Measurements from ENCODE around the gene DAGLA.
"Not testable (repeated sequence)": the region's sequence is repeated elsewhere in the genome, so short reads cannot be mapped to it uniquely, and the experiment has no call there.

Gene DAGLA

DNA sequence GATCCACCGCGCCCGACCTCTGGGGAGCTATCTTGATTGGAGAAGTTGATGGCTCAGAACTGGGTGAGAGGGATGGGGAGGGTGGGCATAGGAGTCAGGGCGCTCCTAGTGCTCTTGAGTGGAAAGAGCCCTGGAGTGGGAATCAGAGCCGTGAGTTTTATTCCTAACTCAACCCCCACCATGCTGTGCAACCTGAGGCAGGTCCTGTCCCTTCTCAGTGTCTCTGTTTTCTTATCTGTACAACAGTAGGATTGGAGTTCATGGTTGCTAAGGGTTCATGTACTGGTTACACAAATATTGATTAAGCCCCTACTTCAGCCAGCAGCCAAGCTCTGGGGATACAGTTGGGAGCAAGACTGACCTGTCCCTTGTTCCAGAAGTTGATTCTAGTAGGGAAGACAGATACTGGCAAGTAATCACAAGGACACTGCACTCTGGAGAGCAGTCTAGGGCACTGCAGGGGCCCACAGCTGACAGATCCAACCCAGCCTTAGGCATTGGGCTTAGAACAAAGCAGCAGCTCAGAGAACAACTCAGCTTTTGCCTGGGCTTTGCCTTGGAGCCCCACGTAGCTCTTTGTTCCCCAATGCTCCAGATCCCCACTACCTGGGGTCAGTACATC lies 12.4 kb upstream of the DAGLA start:
- DNase-seq, result no peak

DNA sequence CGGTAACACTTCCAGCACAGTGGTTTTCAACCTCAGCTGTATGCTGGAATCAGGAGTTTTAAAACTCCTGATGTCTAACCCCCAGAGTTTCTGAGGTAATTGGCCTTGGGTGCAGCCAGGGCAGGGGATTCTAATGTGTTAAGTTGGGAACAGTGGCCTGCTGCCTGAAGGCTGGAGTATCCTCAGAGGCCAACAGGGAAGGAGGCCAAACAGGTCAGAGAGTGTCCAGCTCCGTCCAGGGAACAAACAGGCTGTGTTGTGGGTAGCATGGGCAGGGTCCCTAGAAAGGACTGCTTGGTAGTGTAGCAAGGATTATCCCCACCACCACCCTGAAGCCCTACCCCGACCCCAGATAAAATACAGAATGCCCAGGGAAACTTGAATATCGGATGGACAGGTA lies 10.8 kb upstream of the DAGLA start:
- no peak for DNase-seq

- DNase-seq, result no peak
Observed at GRCh38 chr11:61670626-61671025, 9.6 kb upstream of the DAGLA start.

- no peak for DNase-seq
Observed at GRCh38 chr11:61671527-61671926, 8.7 kb upstream of the DAGLA start.

DNA sequence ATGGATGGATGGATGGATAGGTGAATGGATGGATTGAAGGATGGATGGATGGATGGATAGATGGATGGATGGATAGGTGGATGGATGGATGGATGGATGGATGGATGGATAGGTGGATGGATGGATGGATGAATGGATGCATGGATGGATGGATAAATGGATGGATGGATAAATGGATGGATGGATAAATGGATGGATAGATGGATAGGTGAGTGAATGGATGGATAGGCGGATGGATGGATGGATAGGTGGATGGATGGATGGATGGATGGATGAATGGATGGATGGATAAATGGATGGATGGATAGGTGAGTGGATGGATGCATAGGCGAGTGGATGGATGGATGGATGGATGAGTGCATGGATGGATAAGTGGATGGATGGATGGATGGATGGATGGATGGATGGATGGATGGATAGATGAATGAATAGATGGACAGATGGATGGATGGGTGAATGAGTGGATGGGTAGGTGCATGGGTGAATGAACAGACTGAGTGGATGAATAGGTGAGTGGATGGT lies 6.2 kb upstream of the DAGLA start:
- DNase-seq, result not testable (repeated sequence)

DNA sequence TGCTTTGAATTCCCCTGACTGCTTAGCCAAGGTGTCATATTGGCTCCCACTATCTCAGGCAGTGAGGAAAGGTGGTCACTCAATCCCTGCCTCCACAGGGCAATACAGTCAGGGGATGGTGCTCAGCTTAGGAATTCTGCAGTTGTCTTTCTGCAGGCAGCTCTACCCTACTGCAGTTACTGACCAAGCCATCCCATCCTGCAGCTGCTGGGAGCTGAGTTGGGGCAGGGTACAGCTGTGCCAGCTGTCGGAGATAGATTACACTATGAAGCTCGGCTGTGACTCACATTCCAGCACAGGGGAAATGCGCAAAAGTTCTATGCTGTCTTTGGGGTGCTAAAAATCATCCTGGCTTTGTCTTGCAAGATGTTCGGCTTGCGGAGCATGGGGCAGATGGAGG lies 4.4 kb upstream of the DAGLA start:
- no peak for DNase-seq

GRCh38 chr11:61679296-61679695 lies 895 bp upstream of the DAGLA start:
- DNase-seq, result no peak

- DNase-seq, result no peak
Observed at GRCh38 chr11:61680622-61681221, 531 bp downstream of the DAGLA start.

GRCh38 chr11:61682093-61682732 lies 2.0 kb downstream of the DAGLA start:
- no peak for DNase-seq

- DNase-seq, result no peak
Observed at GRCh38 chr11:61682906-61683675, 2.9 kb downstream of the DAGLA start.

GRCh38 chr11:61683961-61684869 lies 4.0 kb downstream of the DAGLA start:
- no peak for DNase-seq

DNA sequence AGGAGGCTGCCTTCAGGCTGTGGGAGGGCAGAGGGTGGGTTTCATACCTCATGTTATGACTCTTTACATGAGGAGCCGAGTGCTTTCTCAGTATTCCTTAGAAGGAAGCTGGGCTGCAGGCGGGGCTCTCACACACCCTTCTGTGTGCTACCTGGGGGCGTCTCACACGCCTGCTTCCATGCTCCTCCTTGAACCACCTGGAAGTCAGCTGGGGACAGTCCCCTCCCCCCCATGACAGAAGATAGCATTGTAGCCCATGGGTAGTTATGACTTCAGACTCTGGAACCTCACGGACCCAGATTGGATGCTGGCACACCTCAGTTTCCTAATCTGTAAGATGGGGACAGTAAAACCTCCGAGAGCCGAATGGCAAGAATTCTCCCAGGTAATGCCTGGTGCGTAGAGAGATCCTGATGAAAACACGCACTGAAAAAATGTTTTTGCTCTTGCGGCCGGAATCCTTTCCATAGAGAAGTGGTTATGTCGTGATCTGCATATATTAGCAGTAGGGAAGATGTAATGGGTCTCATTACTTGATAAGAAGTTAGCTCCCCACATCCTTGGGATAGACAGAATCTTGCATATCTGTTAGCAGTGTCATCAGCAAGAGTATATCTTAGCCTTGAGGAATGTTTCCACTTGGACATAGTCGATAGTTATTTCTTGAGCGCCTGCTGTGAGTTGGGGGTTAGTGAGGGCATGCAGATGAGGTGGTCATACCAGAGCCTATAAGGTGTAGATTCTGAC lies 4.9 kb downstream of the DAGLA start:
- DNase-seq, result no peak

- no peak for DNase-seq
Observed at GRCh38 chr11:61685617-61685967, 5.4 kb downstream of the DAGLA start.

DNA sequence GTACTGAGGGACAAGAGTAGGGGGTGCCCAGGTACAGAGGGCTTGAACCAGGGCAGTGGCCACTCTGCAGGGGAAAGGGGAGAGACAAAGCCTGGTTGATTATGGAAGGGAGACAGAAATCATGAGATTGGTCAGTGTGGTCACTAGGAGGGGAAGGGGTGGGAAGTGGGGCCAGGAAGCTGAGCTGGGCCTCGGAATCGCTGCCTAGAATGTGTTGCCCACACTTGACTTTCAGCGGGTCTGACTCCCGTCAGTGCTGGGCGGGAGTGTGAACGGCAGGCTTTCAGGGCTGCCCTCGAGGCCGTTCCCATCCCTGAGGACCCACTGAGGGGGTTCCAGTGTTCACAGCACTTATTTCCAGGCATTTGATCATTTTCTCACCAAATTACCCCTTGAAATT lies 5.9 kb downstream of the DAGLA start:
- DNase-seq, result no peak

DNA sequence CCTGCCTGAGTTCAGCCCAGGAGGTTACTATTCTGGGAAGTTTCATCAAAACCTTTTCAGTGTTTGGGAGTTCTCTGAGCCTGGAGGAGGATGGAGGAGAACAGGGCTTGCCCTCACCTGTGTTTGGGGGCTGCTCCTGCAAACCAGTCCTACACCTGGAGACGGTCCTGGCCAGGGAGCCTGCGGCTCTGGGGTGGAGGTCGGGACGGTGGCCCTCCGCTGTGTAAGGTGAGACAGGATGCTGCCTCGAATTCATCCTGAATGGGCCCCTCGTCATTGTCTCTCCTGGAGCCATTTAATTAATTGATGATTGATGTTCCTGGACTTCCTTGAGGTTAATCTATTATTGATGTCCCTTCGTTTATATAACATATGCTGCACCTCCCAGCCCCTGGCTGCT lies 6.3 kb downstream of the DAGLA start:
- no peak for DNase-seq

DNA sequence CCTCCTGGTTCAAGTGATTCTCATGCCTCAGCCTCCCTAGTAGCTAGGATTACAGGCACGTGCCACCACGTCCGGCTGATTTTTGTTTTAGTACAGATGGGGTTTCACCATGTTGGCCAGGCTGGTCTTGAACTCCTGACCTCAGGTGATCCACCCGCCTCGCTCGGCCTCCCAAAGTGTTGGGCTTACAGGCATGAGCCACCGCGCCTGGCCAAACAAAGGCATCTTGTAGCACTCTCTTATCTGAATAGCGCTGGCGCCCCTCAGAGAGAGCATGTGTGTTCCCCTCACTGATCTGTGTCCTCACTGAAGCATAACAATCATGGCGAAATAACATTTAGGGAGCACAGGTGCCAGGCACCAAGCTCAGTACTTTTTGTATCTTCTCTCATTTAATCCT lies 7.2 kb downstream of the DAGLA start:
- no peak for DNase-seq

DNA sequence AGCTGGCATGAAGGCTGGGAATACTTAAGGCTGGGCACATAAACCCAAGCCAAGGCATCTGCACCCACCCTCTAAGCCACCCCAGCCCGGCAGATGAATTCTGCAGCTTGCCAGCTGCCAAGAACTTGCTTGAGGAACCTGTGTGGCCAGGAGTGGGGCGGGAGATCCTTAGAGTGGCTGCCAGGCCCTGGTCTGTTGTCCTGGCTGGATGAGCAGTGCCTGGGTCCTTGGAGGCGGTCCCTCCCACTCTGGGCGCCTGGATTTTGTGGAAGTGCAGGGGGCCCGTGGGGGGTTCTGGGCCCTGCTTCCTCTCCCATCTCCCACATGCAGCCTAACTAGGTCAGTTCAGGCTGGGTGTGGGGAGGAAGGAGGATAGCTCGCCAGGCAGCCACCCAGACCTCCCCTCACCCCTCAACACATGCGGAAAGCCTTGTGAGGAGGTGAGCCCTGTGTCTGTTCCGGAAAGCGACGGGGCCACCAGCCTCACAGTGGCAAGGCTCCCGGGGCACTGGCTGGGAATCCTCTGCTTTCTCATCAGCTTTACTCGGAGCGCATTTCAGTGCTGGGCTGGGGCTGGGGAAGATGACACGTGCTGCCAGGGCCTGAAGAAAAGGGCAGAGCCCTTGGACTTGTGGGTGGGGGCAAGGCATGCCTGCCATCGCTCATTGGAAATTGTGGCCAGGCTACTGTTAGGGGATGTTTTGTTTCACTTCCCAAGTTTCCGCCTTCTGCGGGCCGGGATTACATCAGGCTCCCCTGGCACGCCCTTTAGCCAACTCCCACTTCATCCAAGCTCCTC lies 8.4 kb downstream of the DAGLA start:
- DNase-seq, result no peak

DNA sequence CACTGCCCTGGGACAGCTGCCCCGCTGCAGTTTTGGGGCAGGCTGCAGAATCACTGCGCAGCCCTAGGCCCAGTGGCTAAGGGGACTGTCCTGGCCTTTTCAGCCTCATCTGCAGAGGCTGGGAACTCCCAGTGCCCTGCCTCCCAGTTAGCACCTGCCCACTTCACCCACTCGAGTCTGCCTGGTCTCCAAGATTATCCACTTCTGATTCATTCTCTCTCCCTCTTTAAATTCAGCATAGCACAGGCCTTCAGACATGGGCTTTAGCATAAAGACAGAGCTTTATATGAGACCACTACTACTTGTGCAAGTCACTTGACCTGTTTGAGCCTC lies 8.9 kb downstream of the DAGLA start:
- DNase-seq, result no peak

- DNase-seq, result no peak
Observed at GRCh38 chr11:61690706-61691379, 10.7 kb downstream of the DAGLA start.

GRCh38 chr11:61691380-61692156 lies 11.4 kb downstream of the DAGLA start:
- DNase-seq, result no peak

Data from activated CD4-positive, alpha-beta T cell treated with anti-CD3 and anti-CD28 coated beads, Interleukin-2, amount 50 U/mL, for 1 hour (primary cell).